Ishikawa (cell line): ENCODE measurements around the gene NCR3LG1.

ENCODE experiments used
- EP300 ChIP-seq: IDR thresholded peaks from 2 replicates; pipeline ENCODE4 v1.6.1; 2012; ENCODE audit warnings: borderline replicate concordance
- TAF1 ChIP-seq: IDR thresholded peaks from 2 replicates; pipeline ENCODE4 v1.6.1; 2012; ENCODE audit warnings: low read depth, mild to moderate bottlenecking
- TEAD4 ChIP-seq: IDR thresholded peaks from 2 replicates; pipeline ENCODE4 v1.6.1; 2012
- ZBTB7A ChIP-seq: IDR thresholded peaks from 2 replicates; pipeline ENCODE4 v1.6.1; 2012; ENCODE audit warnings: low read depth

GRCh38 chr11:17407575-17407974 is 56.0 kb downstream of the NCR3LG1 start:
- TF ChIP-seq EP300 (no peak), ZBTB7A (no peak), TEAD4 (no peak), TAF1 (no peak)
